OCI-LY7 (cell line): ENCODE data around the gene SPATA17.

ENCODE experiments used
- EZH2phosphoT487 ChIP-seq: fragments of 200-600 bp; sonication (generic); IDR thresholded peaks from 2 replicates; pipeline ENCODE4 v1.6.1; 2018; ENCODE audit warnings: low read depth, borderline replicate concordance, mild to moderate bottlenecking, mixed run types, antibody characterized with exemption, low read length, moderate library complexity, mixed read lengths
- TF ChIP-seq, protein P1 (sequence below): fragments of 200-600 bp; sonication (generic); conservative IDR thresholded peaks from 2 replicates; pipeline ENCODE4 v1.5.1; 2014; ENCODE audit warnings: mild to moderate bottlenecking, antibody characterized with exemption, low read length, moderate library complexity, mixed read lengths

DNA sequence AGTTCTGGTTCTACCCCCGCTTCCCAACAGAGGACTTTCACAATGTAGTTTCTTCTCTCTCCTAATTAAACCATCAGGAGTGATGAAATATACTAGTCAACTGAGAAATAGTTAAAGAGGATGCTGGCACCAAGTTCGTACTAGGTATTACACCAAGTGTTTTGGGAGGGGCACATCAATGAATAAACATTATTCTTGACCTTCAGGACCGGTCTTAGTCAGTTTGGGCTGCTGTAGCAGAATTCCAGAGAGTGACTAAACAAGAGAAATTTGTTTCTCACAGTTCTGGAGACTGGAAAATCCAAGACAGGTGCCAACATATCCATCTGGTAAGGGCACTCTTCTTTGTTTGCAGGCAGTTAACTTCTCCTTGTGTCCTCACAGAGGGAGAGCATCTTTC, 103.8 kb downstream of the SPATA17 start:
- TF ChIP-seq, protein P1, sequence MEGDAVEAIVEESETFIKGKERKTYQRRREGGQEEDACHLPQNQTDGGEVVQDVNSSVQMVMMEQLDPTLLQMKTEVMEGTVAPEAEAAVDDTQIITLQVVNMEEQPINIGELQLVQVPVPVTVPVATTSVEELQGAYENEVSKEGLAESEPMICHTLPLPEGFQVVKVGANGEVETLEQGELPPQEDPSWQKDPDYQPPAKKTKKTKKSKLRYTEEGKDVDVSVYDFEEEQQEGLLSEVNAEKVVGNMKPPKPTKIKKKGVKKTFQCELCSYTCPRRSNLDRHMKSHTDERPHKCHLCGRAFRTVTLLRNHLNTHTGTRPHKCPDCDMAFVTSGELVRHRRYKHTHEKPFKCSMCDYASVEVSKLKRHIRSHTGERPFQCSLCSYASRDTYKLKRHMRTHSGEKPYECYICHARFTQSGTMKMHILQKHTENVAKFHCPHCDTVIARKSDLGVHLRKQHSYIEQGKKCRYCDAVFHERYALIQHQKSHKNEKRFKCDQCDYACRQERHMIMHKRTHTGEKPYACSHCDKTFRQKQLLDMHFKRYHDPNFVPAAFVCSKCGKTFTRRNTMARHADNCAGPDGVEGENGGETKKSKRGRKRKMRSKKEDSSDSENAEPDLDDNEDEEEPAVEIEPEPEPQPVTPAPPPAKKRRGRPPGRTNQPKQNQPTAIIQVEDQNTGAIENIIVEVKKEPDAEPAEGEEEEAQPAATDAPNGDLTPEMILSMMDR = no peak
- no peak for TF ChIP-seq EZH2phosphoT487
